H9 (cell line): Measurements from ENCODE around the gene KIF5C. TPM values are rescaled to one million over a fixed set of nuclear protein-coding genes. Genes with fewer than 3 reads are reported as not detected.

Experiments
- DNase-seq: peaks from one replicate; pipeline ENCODE4 v3.0.0-alpha.2; 2017
- H2AFZ ChIP-seq: one replicate; pipeline ENCODE4 v1.6.1; 2013; ENCODE audit warnings: mild to moderate bottlenecking, low read length, control low read depth, moderate library complexity
- H2AK5ac ChIP-seq: 2 replicates; pipeline ENCODE4 v1.6.1; 2013; ENCODE audit warnings: low read length, control low read depth, mixed read lengths; ENCODE audit not compliant: insufficient read length
- H2BK120ac ChIP-seq: one replicate; pipeline ENCODE4 v1.6.1; 2013; ENCODE audit warnings: low read depth, mild to moderate bottlenecking, low read length, control low read depth, inconsistent platforms; ENCODE audit not compliant: poor library complexity, severe bottlenecking
- H2BK12ac ChIP-seq: 2 replicates; pipeline ENCODE4 v1.6.1; 2013; ENCODE audit warnings: low read length, control low read depth, mixed read lengths, low read depth; ENCODE audit not compliant: insufficient read length
- H2BK15ac ChIP-seq: 2 replicates; pipeline ENCODE4 v1.6.1; 2013; ENCODE audit warnings: low read depth, low read length, control low read depth
- H2BK20ac ChIP-seq: one replicate; pipeline ENCODE4 v1.6.1; 2013; ENCODE audit warnings: low read depth, mild to moderate bottlenecking, low read length, control low read depth, inconsistent platforms; ENCODE audit not compliant: poor library complexity, severe bottlenecking
- H2BK5ac ChIP-seq: 2 replicates; pipeline ENCODE4 v1.6.1; 2013; ENCODE audit warnings: low read length, control low read depth, mixed read lengths; ENCODE audit not compliant: insufficient read length
- H3K14ac ChIP-seq: 2 replicates; pipeline ENCODE4 v1.6.1; 2013; ENCODE audit warnings: low read length, control low read depth; ENCODE audit not compliant: insufficient read depth
- H3K18ac ChIP-seq: 2 replicates; pipeline ENCODE4 v1.6.1; 2013; ENCODE audit warnings: low read depth, mild to moderate bottlenecking, mixed read lengths, low read length, control low read depth; ENCODE audit not compliant: insufficient read length
- H3K23ac ChIP-seq: 2 replicates; pipeline ENCODE4 v1.6.1; 2013; ENCODE audit warnings: low read length, control low read depth, mixed read lengths, low read depth; ENCODE audit not compliant: insufficient read length
- H3K23me2 ChIP-seq: 2 replicates; pipeline ENCODE4 v1.6.1; 2013; ENCODE audit warnings: low read depth, mild to moderate bottlenecking, mixed read lengths, low read length, control low read depth; ENCODE audit not compliant: insufficient read length, poor library complexity, severe bottlenecking
- H3K27ac ChIP-seq: 2 replicates; pipeline ENCODE4 v1.5.1; 2013; ENCODE audit warnings: low read length, control low read depth, mixed read lengths, low read depth; ENCODE audit not compliant: insufficient read length
- H3K27me3 ChIP-seq: 2 replicates; pipeline ENCODE4 v1.6.1; 2013; ENCODE audit warnings: low read length, control low read depth, inconsistent platforms; ENCODE audit not compliant: insufficient read depth
- H3K4ac ChIP-seq: 2 replicates; pipeline ENCODE4 v1.6.1; 2013; ENCODE audit warnings: low read depth, mild to moderate bottlenecking, control low read depth, inconsistent platforms, low read length, moderate library complexity
- H3K4me1 ChIP-seq: 2 replicates; pipeline ENCODE4 v1.6.1; 2013; ENCODE audit warnings: low read length, control low read depth, inconsistent platforms; ENCODE audit not compliant: insufficient read depth
- H3K4me2 ChIP-seq: 2 replicates; pipeline ENCODE4 v1.6.1; 2013; ENCODE audit warnings: low read length, control low read depth, mixed read lengths; ENCODE audit not compliant: insufficient read length, insufficient read depth
- H3K56ac ChIP-seq: 2 replicates; pipeline ENCODE4 v1.6.1; 2013; ENCODE audit warnings: low read depth, mild to moderate bottlenecking, mixed read lengths, low read length, control low read depth; ENCODE audit not compliant: insufficient read length
- H3K79me1 ChIP-seq: 2 replicates; pipeline ENCODE4 v1.6.1; 2013; ENCODE audit warnings: low read depth, mild to moderate bottlenecking, moderate library complexity, low read length, control low read depth, inconsistent platforms; ENCODE audit not compliant: insufficient read depth, poor library complexity, severe bottlenecking
- H3K79me2 ChIP-seq: 2 replicates; pipeline ENCODE4 v1.6.1; 2013; ENCODE audit warnings: low read length, control low read depth, inconsistent platforms; ENCODE audit not compliant: insufficient read depth
- H3K9ac ChIP-seq: 2 replicates; pipeline ENCODE4 v1.6.1; 2013; ENCODE audit warnings: low read length, control low read depth, mixed read lengths; ENCODE audit not compliant: insufficient read length; ENCODE audit errors: extremely low read depth
- H3K9me3 ChIP-seq: one replicate; pipeline ENCODE4 v1.6.1; 2013; ENCODE audit warnings: low read depth, low read length, inconsistent platforms; ENCODE audit not compliant: control insufficient read depth
- H3T11ph ChIP-seq: one replicate; pipeline ENCODE4 v1.6.1; 2013; ENCODE audit warnings: mild to moderate bottlenecking, low read length, control low read depth, inconsistent platforms
- H4K20me1 ChIP-seq: one replicate; pipeline ENCODE4 v1.6.1; 2013; ENCODE audit not compliant: control insufficient read depth, insufficient read length, insufficient read depth
- H4K5ac ChIP-seq: 2 replicates; pipeline ENCODE4 v1.6.1; 2013; ENCODE audit warnings: low read depth, mild to moderate bottlenecking, mixed read lengths, low read length, control low read depth; ENCODE audit not compliant: insufficient read length
- H4K8ac ChIP-seq: replicated peaks from 2 replicates; pipeline ENCODE4 v1.6.1; 2013; ENCODE audit warnings: low read length, control low read depth, mixed read lengths, low read depth; ENCODE audit not compliant: insufficient read length
- H4K91ac ChIP-seq: 2 replicates; pipeline ENCODE4 v1.6.1; 2013; ENCODE audit warnings: low read depth, mild to moderate bottlenecking, moderate library complexity, mixed read lengths, low read length, control low read depth; ENCODE audit not compliant: insufficient read length
- H3K27ac Mint-ChIP-seq, 3 experiments: 2 replicates in 2 of 3; 3 replicates in 1 of 3; pipeline ENCODE4 v1.8.0; 2020 to 2021; ENCODE audit warnings: mixed read lengths in 3 of 3, mild to moderate bottlenecking in 1 of 3, moderate library complexity in 1 of 3
- H3K27me3 Mint-ChIP-seq: 2 replicates; pipeline ENCODE4 v1.8.0; 2021; ENCODE audit warnings: low read depth, mild to moderate bottlenecking, moderate library complexity, mixed read lengths
- H3K36me3 Mint-ChIP-seq, 3 experiments: 2 replicates in 2 of 3; 3 replicates in 1 of 3; pipeline ENCODE4 v1.8.0; 2020 to 2021; ENCODE audit warnings: low read depth in 3 of 3, mixed read lengths in 3 of 3; ENCODE audit not compliant: insufficient read depth in 1 of 3
- H3K4me1 Mint-ChIP-seq, 2 experiments: 2 replicates each; pipeline ENCODE4 v1.8.0; 2020; ENCODE audit warnings: mixed read lengths in 2 of 2
- H3K4me3 Mint-ChIP-seq, 2 experiments: 2 replicates in 1 of 2; 3 replicates in 1 of 2; pipeline ENCODE4 v1.8.0; 2020 to 2021; ENCODE audit warnings: mild to moderate bottlenecking in 2 of 2, mixed read lengths in 2 of 2, moderate library complexity in 1 of 2
- H3K9me3 Mint-ChIP-seq, 2 experiments: 2 replicates in 1 of 2; 3 replicates in 1 of 2; pipeline ENCODE4 v1.8.0; 2020; ENCODE audit warnings: mild to moderate bottlenecking in 2 of 2, mixed read lengths in 2 of 2, moderate library complexity in 1 of 2
- WGBS: extraction: QIAGEN DNeasy Blood & Tissue Kit; methylation state at CpG from one replicate; pipeline ENCODE4 v1.1.7; 2013; ENCODE audit warnings: missing lambda C conversion rate, low lambda C conversion rate, mixed read lengths; ENCODE audit not compliant: insufficient read length; ENCODE audit errors: extremely low coverage; 5-methylcytosine and 5-hydroxymethylcytosine counted together
- total RNA-seq: library from RNA; stranded (reverse); gene quantifications from 2 replicates; pipeline ENCODE4 v1.2.1, GENCODE V29; 2021
- TF ChIP-seq, protein P1 (sequence below): fragments of 200-600 bp; sonication (generic); conservative IDR thresholded peaks from 3 replicates; pipeline ENCODE4 v1.8.0; 2021; ENCODE audit warnings: antibody characterized with exemption, mild to moderate bottlenecking

The KIF5C gene
- total RNA-seq, 1 experiment from 2014 or later = 52.9 TPM

DNA sequence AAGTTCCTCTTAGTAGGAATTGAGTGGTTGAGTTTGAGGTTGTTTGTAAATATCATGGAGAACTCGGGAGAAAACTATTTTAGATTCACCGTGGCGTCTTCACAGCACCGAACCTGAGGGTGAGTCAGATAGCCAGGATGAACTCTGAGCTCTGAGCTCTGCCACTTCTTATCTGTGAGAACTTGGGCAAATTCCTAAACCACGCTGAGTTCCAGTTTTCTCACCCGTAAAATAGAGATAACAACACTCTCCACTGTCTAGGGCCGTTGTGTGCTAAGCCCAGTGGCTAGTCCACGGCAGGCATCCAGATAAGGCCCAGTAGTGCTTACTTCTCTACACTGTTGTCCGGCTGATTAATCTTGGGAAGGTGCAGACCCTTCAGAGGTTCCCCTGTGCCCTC is 7.0 kb downstream of the KIF5C start:
- Histone ChIP-seq H3K56ac (no peak overlapping the region), H3T11ph (no peak overlapping the region), H2BK12ac (no peak overlapping the region), H3K9me3 (no peaks in the 10 kb centered on the region), H3K9ac (no peak overlapping the region), H3K18ac (no peak overlapping the region), H2BK20ac (no peak overlapping the region), H4K8ac (no peak overlapping the region), H3K79me2 (peaks cover 7% of the 10 kb centered on the region; the same call in 1 of the 2 replicates), H4K20me1 (no peaks in the 10 kb centered on the region), H3K14ac (no peak overlapping the region), H2BK120ac (no peak overlapping the region), H2BK5ac (no peak overlapping the region), H2AFZ (no peak overlapping the region), H3K4ac (no peak overlapping the region), H3K4me2 (no peak overlapping the region), H3K4me1 (peaks cover 8% of the 10 kb centered on the region; the same call in 1 of the 2 replicates), H3K27me3 (no peaks in the 10 kb centered on the region), H4K5ac (no peak overlapping the region), H2BK15ac (no peak overlapping the region), H3K23me2 (no peaks in the 10 kb centered on the region), H2AK5ac (no peak overlapping the region), H4K91ac (no peak overlapping the region), H3K23ac (no peak overlapping the region), H3K27ac (no peak overlapping the region), H3K79me1 (no peaks in the 10 kb centered on the region)
- no CpG with 5 or more reads among the region's 9 CpGs for WGBS
- no peak for DNase-seq
- Mint-ChIP-seq H3K9me3 (peaks cover 0 to 8% of the 10 kb centered on the region in 2 experiments; a peak in 2 of 5 replicates), H3K4me1 (peaks cover 24 to 31% of the 10 kb centered on the region in 2 experiments), H3K36me3 (peaks cover 20 to 31% (median 22%) of the 10 kb centered on the region in 3 experiments), H3K27ac (no peak overlapping the region), H3K27me3 (no peaks in the 10 kb centered on the region; the same call in 1 of the 2 replicates), H3K4me3 (no peak overlapping the region)
- TF ChIP-seq, protein P1, sequence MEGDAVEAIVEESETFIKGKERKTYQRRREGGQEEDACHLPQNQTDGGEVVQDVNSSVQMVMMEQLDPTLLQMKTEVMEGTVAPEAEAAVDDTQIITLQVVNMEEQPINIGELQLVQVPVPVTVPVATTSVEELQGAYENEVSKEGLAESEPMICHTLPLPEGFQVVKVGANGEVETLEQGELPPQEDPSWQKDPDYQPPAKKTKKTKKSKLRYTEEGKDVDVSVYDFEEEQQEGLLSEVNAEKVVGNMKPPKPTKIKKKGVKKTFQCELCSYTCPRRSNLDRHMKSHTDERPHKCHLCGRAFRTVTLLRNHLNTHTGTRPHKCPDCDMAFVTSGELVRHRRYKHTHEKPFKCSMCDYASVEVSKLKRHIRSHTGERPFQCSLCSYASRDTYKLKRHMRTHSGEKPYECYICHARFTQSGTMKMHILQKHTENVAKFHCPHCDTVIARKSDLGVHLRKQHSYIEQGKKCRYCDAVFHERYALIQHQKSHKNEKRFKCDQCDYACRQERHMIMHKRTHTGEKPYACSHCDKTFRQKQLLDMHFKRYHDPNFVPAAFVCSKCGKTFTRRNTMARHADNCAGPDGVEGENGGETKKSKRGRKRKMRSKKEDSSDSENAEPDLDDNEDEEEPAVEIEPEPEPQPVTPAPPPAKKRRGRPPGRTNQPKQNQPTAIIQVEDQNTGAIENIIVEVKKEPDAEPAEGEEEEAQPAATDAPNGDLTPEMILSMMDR = no peak
